T47D (cell line): ENCODE data around the gene EIF4A3.

ENCODE experiments used
- DNase-seq, 2 experiments: peaks; one replicate each; pipeline versions ENCODE4 v3.0.0 to v3.0.0-alpha.2; 2011 to 2012; ENCODE audit warnings: low read depth in 1 of 2, low spot score in 1 of 2
- JUND ChIP-seq: IDR thresholded peaks from 2 replicates; pipeline ENCODE4 v1.6.1; 2012; ENCODE audit warnings: low read depth
- in situ Hi-C: cut with HindIII; loops from 2 replicates; pipeline ENCODE4 v1.10.0; 2016; ENCODE audit warnings: low sequenced_read_pairs, low pct_unique_long_range_greater_than_20kb

EIF4A3 gene

DNA sequence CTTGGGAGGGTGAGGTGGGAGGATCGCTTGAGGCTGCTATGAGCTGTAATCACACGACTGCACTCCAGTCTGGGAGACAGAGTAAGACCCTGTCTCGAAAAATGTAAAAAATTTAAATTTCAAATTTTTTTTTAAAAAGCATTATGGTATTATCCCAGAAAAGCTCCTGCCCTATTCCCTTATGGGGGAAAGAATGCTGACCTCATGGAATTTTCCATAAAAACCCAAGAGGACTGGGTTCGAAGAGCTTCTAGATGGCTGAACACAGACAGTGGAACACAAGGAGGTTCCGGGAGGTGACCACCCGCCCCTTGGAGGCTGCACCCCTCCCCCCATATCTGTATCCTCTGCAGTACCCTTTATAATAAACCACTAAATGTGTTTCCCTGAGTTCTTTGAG, 4.0 kb downstream of the EIF4A3 start:
- in situ Hi-C loops, result no loop called here
- no peak for DNase-seq
- TF ChIP-seq JUND, result no peak

DNA sequence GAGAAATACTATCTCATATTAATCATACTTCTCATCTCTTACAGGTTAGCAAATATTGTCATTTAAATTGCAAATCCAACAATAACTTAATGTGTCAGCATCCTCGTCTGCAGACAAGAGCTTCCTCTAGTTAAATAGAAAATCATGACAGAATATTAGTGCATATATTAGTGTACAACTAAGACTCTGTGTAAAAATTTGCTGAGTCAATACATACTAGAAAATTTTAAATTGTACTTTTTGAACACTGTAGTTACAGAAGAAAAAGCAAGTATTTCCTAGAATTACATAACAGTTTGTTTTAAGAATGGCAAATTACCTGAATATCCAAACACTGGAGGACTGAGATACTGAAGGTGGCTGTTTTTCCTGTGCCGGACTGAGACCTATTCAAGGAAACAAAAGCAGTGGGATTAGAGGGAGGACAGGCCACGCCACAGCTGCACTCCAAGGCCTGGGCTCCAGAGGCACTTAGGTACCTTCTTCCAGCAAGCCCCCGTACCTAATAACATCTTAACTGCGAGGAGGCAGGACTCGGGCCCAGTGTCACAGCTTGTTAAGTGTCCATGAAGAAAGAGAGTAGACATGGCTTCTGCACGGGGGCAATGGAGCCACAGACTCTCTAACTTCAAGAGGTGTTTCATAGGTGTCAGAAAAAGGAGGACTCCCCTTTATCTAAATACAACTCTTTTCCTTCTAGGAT, 5.3 kb downstream of the EIF4A3 start:
- no peak for DNase-seq
- in situ Hi-C loops, result no loop called here
- no peak for TF ChIP-seq JUND

DNA sequence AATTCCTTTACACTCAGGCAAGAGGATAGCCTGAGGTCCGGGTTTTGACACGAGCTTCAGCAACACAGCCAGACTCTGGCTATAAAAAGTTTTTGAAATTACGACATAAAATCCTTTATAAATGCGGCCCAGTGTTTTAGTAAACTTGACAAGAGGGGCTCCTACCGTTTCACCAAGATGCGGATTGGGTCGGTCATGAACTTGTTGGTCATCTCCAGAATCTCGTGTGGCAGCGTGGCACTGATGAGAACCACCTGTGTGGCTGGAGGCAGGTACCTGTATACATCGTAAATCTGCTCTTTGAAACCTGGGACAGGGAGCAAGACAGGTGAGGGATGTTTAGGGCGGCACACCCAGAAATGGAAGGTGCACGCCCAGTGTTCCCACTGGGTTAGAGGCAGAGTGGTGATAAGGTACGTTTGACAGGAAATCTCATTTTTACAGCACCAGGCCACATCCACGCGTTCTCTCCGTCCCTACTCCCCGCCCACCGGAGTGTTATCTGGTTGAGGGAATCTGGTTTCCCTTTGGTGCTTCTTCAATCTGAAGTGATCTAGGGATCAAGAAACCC, 8.0 kb downstream of the EIF4A3 start:
- in situ Hi-C loops, result no loop called here
- no peak for DNase-seq
- no peak for TF ChIP-seq JUND

DNA sequence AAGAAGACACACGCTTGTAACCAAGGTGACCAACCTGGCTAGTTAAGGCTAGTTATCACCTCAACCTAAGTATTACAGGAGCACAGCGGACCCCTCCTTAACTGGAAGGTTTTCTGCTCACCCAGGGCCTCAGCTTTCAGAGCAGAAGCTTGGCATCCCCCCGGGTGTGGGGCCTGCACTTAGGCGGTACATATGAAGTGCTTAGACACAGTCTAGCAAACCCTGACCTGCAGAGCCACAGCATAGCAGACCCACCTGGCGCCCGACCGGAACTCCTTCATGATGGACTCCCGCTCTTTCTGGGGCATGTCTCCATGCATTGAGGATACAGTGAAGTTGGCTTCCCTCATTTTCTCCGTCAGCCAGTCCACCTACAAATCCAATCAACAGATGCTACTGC, 9.8 kb downstream of the EIF4A3 start:
- no peak for DNase-seq
- in situ Hi-C loops, result no loop called here
- TF ChIP-seq JUND, result no peak

DNA sequence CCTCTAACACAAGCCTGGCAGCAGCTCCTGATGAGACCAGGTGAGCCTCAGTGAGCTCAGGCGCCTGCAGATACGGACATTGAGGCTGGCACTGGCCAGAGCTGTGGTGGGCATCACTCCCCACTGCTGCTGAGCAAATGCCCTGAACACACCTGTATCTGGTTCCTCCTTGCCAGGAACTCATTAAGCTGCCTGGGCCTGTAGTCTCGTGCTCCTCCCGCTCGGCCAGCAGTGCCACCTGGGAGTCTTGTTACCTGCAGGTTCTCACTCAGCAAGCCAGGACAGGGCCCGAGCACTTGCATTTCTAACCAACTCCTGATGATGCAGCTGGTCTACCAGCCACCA, 13.3 kb downstream of the EIF4A3 start:
- no peak for DNase-seq
- in situ Hi-C loops, result no loop called here
- no peak for TF ChIP-seq JUND

DNA sequence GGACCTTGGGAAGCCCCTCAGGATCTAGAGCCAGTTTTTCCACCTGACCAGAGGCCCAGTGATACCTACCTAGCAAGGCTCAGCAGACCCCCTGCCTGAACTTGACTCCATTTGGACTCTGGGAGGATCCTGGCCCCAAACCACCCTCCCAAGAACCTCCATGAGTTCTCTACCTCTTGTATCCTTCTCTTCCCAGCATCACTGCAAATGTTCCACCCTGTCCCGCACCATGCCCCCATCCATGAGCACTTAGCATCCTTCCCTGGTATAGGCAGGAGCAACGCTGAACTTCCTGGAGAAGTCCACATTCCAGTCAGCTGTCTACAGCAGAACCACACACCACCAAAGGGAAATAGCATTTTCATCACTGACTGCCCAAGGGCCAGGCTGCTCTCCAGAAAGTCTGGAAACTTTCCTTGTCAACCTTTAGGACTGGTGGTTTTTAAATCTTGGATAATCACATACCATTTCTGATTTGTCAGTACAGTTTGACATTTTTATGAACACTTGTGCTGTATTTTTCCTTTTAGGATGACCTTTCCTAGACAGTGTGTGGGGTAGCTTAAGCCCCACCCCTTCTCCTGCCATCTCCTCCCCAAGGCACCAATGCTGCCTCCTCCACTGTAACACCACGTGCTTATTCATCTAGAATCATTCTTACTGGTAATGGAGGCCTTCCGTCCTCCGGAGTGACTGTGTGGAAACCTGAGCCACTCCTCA, 13.9 kb downstream of the EIF4A3 start:
- TF ChIP-seq JUND, result no peak
- in situ Hi-C loops, result no loop called here

DNA sequence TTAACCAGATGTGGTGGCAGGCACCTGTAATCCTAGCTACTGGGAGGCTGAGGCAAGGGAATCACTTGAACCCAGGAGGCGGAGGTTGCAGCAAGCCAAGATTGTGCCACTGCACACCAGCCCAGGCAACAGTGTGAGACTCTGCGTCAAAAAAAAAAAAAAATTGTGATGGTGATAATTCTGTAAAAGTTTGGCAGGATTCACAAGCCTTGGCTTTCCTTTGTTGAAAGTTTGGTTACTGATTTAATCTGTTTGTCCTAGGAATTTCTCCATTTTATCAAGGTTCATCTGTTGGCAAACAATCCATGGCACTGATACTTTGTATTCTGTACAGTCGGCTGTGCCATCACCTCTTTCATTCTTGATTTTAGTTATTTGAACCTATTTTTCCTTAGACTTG, 15.9 kb downstream of the EIF4A3 start:
- DNase-seq, result peak in 1 of 2 experiments; percentile 76
- no peak for TF ChIP-seq JUND
- in situ Hi-C loops, result no loop called here

More for the DNA sequence above, 13.9 kb downstream of the EIF4A3 start:
- no peak for DNase-seq

DNA sequence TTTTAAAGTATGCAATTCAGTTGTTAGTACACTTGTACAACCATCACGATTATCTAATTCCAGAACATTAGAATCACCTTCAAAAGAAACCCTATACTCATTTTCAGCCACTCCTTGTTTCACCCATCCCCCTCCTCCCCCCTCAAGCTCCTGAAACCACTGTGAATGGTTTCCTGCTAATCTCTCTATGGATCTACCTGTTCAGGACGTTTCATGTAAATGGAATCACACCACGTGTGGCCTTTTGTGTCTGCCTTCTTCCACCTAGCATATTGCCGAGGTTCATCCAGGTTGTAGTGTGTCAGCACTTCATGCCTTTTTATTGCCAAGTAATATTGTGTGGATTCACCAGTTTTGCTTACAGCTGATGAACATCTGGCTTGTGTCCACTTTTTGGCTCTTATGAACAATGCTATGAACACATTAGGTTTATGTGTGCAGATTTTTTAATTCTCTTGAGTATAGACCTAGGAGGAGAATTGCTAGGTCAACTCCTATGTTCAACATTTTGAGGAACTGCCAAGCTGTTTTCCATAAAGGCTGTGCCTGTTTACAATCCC, 17.8 kb downstream of the EIF4A3 start:
- in situ Hi-C loops, result no loop called here
- peak in 1 of 2 experiments; percentile 65 for DNase-seq
- TF ChIP-seq JUND, result no peak

DNA sequence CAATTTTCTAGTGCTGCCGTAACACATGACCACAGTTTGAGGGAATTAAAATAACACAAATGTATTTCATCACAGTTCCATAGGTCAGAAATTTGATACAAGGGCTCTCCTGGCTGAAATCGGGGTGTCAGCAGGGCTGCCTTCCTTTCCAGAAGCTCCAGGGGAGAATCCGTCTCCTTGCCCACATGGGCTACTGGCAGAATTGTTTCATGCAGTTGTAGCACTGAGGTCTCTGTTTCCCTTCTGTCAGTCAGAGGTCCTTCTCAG, 20.5 kb downstream of the EIF4A3 start:
- no peak for DNase-seq
- no peak for TF ChIP-seq JUND
- in situ Hi-C loops, result no loop called here

DNA sequence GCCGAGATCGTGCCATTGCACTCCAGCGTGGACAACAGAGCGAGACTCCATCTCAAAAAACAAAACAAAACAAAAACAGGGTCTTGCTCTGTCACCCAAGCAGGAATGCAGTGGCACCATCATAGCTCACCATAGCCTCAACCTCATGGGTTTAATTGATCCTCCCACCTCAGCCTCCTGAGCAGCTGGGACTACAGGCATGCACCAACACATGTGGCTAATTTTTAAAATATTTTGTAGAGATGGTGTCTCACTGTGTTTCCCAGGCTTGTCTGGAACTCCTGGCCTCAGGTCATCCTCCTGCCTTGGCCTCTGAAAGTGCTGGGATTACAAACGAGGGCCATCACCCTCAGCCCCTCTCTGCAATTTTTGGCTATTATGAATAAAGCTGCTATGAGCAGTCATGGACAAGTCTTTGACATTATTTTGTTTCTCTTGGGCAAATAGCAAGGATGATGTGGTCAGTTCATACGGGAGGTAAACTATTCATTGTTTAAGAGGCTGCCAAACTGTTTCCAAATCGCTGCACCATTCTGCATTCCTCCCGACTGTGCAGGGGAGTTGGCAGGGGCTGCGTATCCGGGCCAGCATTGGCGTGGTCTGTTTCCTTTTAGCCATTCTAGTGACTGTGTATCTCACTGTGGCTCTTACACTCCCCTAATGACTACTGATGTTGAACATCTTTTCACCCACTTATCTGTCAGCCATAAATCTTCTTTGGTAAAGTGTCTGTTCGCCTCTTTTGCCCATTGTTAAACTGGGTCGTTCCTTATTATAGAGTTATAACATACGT, 21.1 kb downstream of the EIF4A3 start:
- in situ Hi-C loops, result no loop called here
- no peak for DNase-seq
- TF ChIP-seq JUND, result no peak

DNA sequence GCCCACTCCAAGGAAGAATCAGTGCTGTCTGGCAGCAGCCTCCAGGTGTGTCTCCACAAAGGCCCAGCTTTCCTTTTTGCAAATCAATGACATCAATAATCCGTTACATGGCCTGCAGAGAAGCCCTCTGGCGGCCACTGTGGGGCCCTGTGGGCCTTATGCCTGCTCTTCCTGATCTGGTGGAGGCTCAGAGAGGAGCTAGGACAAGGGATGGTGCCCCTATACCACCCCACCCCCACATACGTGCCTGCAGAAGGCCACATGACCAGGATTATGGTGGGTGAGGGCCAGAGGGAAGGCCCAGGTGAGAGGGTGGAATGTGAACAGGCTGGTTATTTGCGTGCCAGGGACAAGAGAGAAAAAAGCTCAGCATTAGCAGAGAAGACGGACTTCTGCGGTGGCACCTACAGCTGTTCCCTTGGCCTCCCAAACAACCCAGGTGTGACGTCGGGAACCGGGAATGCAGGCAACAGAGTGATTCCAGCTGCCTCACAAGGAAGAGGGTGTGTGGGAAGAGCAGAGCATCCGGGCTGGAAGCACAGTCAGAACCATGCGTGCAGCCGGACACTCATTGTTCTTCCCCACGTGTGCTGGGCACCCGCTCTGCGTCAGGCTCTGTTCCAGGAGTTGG, 22.5 kb downstream of the EIF4A3 start:
- in situ Hi-C loops, result no loop called here

DNA sequence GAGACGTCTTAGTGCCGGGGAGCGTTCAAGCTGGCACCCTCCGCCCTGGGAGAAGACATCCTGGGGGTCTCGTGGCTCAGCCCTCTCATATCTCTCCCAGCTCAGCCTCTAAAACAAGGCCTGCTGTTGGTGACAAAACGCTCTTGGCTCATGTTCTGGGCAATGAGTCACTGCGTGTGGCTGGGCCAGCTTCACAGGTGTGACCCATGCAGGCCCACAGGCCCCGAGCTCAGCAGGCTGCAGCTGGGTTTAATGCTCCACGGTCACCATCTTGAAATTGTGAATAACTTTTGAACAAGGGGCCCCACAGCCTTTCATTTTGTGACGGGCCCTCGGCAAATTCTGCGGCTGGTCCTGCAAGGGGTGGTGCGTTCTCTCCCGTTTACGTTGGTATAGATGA, 23.1 kb downstream of the EIF4A3 start:
- TF ChIP-seq JUND, result no peak
- in situ Hi-C loops, result no loop called here
- DNase-seq, result no peak

More for the DNA sequence above, 22.5 kb downstream of the EIF4A3 start:
- DNase-seq, result peak; percentile 63 to 87
- no peak for TF ChIP-seq JUND
